ENCODE data around the gene CDC14A. TPM values are rescaled to one million over a fixed set of nuclear protein-coding genes. Genes with fewer than 3 reads are reported as not detected.
"Not testable (repeated sequence)": the region's sequence is repeated elsewhere in the genome, so short reads cannot be mapped to it uniquely, and the experiment has no call there.

Gene CDC14A
- total and polyA plus RNA-seq, 4 donors, result 6.1 to 18.9 (median 10.1) TPM

DNA sequence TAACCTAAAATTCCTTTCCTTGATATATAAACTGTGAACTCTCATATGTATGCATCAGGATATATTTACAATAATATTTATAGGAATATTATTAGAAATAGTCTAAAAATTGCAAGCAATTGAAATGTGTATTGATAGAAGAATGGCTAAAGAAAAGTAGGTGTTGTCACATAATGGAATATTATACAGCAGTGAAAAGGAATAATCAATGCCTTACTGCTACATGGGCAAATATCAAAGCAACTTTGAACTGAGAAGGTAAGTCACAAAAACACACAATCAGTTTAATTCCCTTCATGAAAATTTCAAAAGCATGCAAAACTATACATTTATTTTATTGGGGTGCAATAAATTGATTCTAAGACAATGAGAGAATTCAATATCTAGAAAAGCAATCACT lies 35.7 kb upstream of the CDC14A start:
- no peaks in the 10 kb centered on the region for H3K4me1 ChIP-seq (ENCODE audit: control insufficient read depth, insufficient read depth, low read length)
- DNase-seq (ENCODE audit: low read depth in 4 of 6, low spot score in 6 of 6), result no peak
- no peak overlapping the region for H3K4me3 ChIP-seq (ENCODE audit: low read depth, low read length)
- H3K9me3 ChIP-seq (ENCODE audit: control insufficient read depth, insufficient read depth, low read length), result no peaks in the 10 kb centered on the region
- H3K27me3 ChIP-seq (ENCODE audit: control insufficient read depth, insufficient read depth, low read length), result no peaks in the 10 kb centered on the region
- H3K36me3 ChIP-seq (ENCODE audit: control insufficient read depth, insufficient read depth, low read length), result no peaks in the 10 kb centered on the region
- no peak overlapping the region for H3K27ac ChIP-seq (ENCODE audit: low read depth, low read length)

DNA sequence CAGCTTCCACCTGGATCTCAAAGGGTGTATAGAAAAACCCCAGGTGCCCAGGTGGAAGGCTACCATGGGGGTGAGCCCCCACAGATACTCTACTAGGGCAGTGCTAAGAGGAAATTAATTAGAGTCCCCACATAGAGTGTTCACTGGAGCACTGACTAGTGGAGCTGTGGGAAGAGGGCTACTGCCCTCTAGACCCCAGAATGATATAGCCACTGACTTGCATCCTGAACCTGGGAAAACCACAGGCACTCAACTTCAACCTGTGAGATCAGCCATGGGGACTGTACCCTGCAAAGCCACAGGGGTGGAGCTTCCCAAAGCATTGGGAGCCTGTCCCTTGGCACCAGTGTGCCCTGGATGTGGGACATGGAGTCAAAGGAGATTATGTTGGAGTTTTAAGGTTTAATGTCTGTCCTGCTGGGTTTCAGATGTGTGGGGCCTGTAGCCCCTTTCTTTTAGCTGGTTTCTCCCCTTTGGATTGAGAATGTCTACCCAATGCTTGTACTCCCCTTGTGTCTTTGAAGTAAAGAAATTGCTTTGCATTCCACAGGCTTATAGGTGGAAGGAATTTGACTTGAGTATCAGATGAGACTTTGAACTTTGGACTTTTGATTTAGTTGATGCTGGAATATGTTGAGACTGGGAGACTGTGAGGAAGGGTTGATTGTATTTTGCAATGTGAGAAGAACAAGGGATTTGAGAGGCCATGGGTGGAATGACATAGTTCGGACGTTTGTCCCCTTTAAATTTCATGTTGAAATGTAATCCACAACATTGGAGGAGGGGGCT lies 31.8 kb upstream of the CDC14A start:
- no peak overlapping the region for H3K4me3 ChIP-seq (ENCODE audit: low read depth, low read length)
- no peak overlapping the region for H3K27ac ChIP-seq (ENCODE audit: low read depth, low read length)
- no peaks in the 10 kb centered on the region for H3K36me3 ChIP-seq (ENCODE audit: control insufficient read depth, insufficient read depth, low read length)
- no peaks in the 10 kb centered on the region for H3K4me1 ChIP-seq (ENCODE audit: control insufficient read depth, insufficient read depth, low read length)
- no peaks in the 10 kb centered on the region for H3K27me3 ChIP-seq (ENCODE audit: control insufficient read depth, insufficient read depth, low read length)
- 92% methylated on average over 2 of the region's 2 CpGs for WGBS (ENCODE audit: insufficient coverage)
- DNase-seq (ENCODE audit: low read depth in 4 of 6, low spot score in 6 of 6), result no peak
- H3K9me3 ChIP-seq (ENCODE audit: control insufficient read depth, insufficient read depth, low read length), result no peaks in the 10 kb centered on the region

DNA sequence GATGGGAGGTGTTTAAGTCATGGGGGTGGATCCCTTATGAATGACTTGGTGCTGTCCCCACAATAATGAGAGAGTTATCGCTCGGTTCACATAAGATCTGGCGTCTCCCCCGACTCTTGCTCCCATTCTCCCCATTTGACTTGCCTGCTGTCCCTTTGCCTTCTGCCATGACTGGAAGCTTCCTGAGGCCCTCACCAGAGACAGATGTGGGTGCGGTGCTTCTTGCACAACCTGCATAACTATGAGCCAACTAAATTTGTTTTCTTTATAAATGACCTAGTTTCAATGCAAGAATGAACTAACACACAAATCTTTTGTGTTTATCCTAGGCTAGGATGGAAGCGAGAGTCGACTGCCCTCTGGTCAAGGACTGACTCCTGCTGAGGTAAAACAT lies 31.2 kb upstream of the CDC14A start:
- WGBS (ENCODE audit: insufficient coverage), result 100% methylated on average over 3 of the region's 7 CpGs
- no peak for DNase-seq (ENCODE audit: low read depth in 4 of 6, low spot score in 6 of 6)
- H3K27ac ChIP-seq (ENCODE audit: low read depth, low read length), result no peak overlapping the region

GRCh38 chr1:100321506-100321905 lies 30.8 kb upstream of the CDC14A start:
- no peaks in the 10 kb centered on the region for H3K27me3 ChIP-seq (ENCODE audit: control insufficient read depth, insufficient read depth, low read length)
- H3K4me1 ChIP-seq (ENCODE audit: control insufficient read depth, insufficient read depth, low read length), result no peaks in the 10 kb centered on the region
- no peak for DNase-seq (ENCODE audit: low read depth in 4 of 6, low spot score in 6 of 6)
- H3K9me3 ChIP-seq (ENCODE audit: control insufficient read depth, insufficient read depth, low read length), result no peaks in the 10 kb centered on the region
- no CpG with 5 or more reads among the region's 8 CpGs for WGBS (ENCODE audit: insufficient coverage)
- no peaks in the 10 kb centered on the region for H3K36me3 ChIP-seq (ENCODE audit: control insufficient read depth, insufficient read depth, low read length)
- H3K27ac ChIP-seq (ENCODE audit: low read depth, low read length), result no peak overlapping the region
- no peak overlapping the region for H3K4me3 ChIP-seq (ENCODE audit: low read depth, low read length)

More for the DNA sequence above, 31.2 kb upstream of the CDC14A start:
- no peaks in the 10 kb centered on the region for H3K9me3 ChIP-seq (ENCODE audit: control insufficient read depth, insufficient read depth, low read length)
- no peaks in the 10 kb centered on the region for H3K36me3 ChIP-seq (ENCODE audit: control insufficient read depth, insufficient read depth, low read length)
- no peaks in the 10 kb centered on the region for H3K27me3 ChIP-seq (ENCODE audit: control insufficient read depth, insufficient read depth, low read length)
- H3K4me1 ChIP-seq (ENCODE audit: control insufficient read depth, insufficient read depth, low read length), result no peaks in the 10 kb centered on the region
- H3K4me3 ChIP-seq (ENCODE audit: low read depth, low read length), result no peak overlapping the region

DNA sequence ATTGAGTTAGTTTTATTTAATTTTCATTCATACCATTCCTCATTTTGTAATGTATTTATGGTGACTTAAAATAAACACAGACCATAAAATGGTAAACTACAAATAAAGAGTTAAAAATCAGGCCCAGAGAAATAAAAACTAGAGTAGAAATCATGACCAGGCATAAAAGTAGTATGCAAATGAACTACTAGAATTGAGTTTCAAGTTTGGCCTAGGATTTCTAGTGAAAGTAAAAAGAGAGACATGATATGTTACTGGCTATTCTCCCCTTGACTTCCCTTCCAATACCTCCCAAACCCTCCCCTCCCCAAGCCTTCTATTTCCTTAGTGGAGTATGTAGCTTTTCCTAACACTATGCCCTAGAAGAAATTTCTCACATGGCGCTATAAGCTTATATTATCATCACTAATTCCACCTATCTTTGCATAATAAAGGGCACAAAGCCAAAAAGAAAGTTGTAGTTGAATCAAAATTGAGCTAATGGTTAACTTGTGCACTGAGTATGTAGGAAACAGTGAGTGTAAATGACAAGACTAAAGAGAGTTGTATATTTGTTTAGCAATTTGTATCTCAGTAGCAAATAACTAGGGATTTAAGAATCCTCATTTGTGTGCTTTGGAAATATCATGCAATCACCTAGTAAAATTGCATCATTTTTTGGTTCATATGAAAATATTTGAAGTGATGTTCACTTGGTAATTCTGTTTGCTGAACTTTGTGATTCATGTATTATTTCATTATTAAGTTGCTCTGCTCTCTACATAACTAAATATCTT lies 29.7 kb upstream of the CDC14A start:
- H3K4me1 ChIP-seq (ENCODE audit: control insufficient read depth, insufficient read depth, low read length), result no peaks in the 10 kb centered on the region
- no peaks in the 10 kb centered on the region for H3K9me3 ChIP-seq (ENCODE audit: control insufficient read depth, insufficient read depth, low read length)
- H3K27ac ChIP-seq (ENCODE audit: low read depth, low read length), result no peak overlapping the region
- no peaks in the 10 kb centered on the region for H3K27me3 ChIP-seq (ENCODE audit: control insufficient read depth, insufficient read depth, low read length)
- DNase-seq (ENCODE audit: low read depth in 4 of 6, low spot score in 6 of 6), result peak in 1 of 6 donors; percentile 12
- WGBS (ENCODE audit: insufficient coverage), result no CpG with 5 or more reads among the region's 1 CpG
- H3K36me3 ChIP-seq (ENCODE audit: control insufficient read depth, insufficient read depth, low read length), result no peaks in the 10 kb centered on the region
- H3K4me3 ChIP-seq (ENCODE audit: low read depth, low read length), result no peak overlapping the region

- H3K4me3 ChIP-seq (ENCODE audit: low read depth, low read length), result no peak overlapping the region
- H3K9me3 ChIP-seq (ENCODE audit: control insufficient read depth, insufficient read depth, low read length), result no peaks in the 10 kb centered on the region
- H3K4me1 ChIP-seq (ENCODE audit: control insufficient read depth, insufficient read depth, low read length), result no peaks in the 10 kb centered on the region
- H3K36me3 ChIP-seq (ENCODE audit: control insufficient read depth, insufficient read depth, low read length), result no peaks in the 10 kb centered on the region
- no peaks in the 10 kb centered on the region for H3K27me3 ChIP-seq (ENCODE audit: control insufficient read depth, insufficient read depth, low read length)
- DNase-seq (ENCODE audit: low read depth in 4 of 6, low spot score in 6 of 6), result no peak
- 100% methylated on average over 4 of the region's 6 CpGs for WGBS (ENCODE audit: insufficient coverage)
- no peak overlapping the region for H3K27ac ChIP-seq (ENCODE audit: low read depth, low read length)
These were observed 28.7 kb upstream of the CDC14A start for GRCh38 chr1:100323419-100324106.

DNA sequence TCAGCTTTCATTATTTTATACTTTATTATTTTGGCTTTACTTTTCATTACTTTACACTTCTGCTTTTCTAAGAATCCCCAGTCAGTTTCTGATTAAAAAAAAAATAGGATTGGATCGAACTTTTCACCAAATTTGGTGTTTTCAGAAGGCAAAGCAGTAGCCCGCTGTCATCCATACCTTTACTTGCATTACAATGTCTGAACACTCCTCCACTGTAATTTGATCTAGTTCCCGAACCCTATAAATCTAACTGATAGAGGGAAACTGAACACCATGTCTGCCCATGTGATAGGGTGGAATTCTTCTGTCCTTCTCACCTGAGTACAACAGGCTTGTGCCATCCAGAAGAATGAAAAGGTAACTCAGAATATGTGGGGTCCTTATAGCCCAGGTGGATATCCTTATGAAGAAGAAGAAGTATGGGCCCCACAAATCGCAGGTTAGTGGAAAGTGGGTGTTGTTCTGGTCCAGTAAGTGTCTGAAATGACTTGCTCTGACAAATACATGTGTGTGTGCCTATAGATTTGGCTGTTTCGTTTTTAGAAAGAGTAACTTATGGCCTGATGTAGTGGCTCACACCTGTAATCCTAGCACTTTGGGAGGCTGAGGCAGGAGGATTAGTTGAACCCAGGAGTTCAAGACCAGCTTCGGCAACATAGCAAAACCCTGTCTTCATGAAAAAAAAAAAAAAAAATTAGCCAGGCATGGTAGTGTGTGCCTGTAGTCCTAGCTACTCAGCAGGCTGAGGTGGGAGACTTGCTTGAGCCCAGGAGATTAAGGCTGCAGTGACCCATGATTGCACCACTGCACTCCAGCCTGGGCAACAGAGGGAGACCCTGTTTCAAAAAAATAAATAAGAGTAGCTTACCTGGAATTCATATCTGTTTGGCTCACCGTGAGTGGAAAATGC lies 26.6 kb upstream of the CDC14A start:
- DNase-seq (ENCODE audit: low read depth in 4 of 6, low spot score in 6 of 6), result no peak
- 91% methylated on average over 2 of the region's 7 CpGs for WGBS (ENCODE audit: insufficient coverage)
- no peak overlapping the region for H3K4me3 ChIP-seq (ENCODE audit: low read depth, low read length)
- no peaks in the 10 kb centered on the region for H3K9me3 ChIP-seq (ENCODE audit: control insufficient read depth, insufficient read depth, low read length)
- H3K27ac ChIP-seq (ENCODE audit: low read depth, low read length), result no peak overlapping the region
- no peaks in the 10 kb centered on the region for H3K27me3 ChIP-seq (ENCODE audit: control insufficient read depth, insufficient read depth, low read length)
- H3K36me3 ChIP-seq (ENCODE audit: control insufficient read depth, insufficient read depth, low read length), result no peaks in the 10 kb centered on the region
- no peaks in the 10 kb centered on the region for H3K4me1 ChIP-seq (ENCODE audit: control insufficient read depth, insufficient read depth, low read length)

- not testable (repeated sequence) for H3K27ac ChIP-seq (ENCODE audit: low read depth, low read length); H3K36me3 ChIP-seq (ENCODE audit: control insufficient read depth, insufficient read depth, low read length); DNase-seq (ENCODE audit: low read depth in 4 of 6, low spot score in 6 of 6); H3K27me3 ChIP-seq (ENCODE audit: control insufficient read depth, insufficient read depth, low read length); H3K4me1 ChIP-seq (ENCODE audit: control insufficient read depth, insufficient read depth, low read length); H3K4me3 ChIP-seq (ENCODE audit: low read depth, low read length); H3K9me3 ChIP-seq (ENCODE audit: control insufficient read depth, insufficient read depth, low read length)
- WGBS (ENCODE audit: insufficient coverage), result no CpG with 5 or more reads among the region's 1 CpG
These were observed 26.0 kb upstream of the CDC14A start for GRCh38 chr1:100326325-100326670.

- no peak for DNase-seq (ENCODE audit: low read depth in 4 of 6, low spot score in 6 of 6)
- WGBS (ENCODE audit: insufficient coverage), result no CpG with 5 or more reads among the region's 1 CpG
- Histone ChIP-seq H3K4me3 (ENCODE audit: low read depth, low read length) (no peak overlapping the region), H3K4me1 (ENCODE audit: control insufficient read depth, insufficient read depth, low read length) (no peaks in the 10 kb centered on the region), H3K36me3 (ENCODE audit: control insufficient read depth, insufficient read depth, low read length) (no peaks in the 10 kb centered on the region), H3K27ac (ENCODE audit: low read depth, low read length) (no peak overlapping the region), H3K27me3 (ENCODE audit: control insufficient read depth, insufficient read depth, low read length) (no peaks in the 10 kb centered on the region), H3K9me3 (ENCODE audit: control insufficient read depth, insufficient read depth, low read length) (no peaks in the 10 kb centered on the region)
These were observed 24.2 kb upstream of the CDC14A start for GRCh38 chr1:100328133-100328532.

Measured in spinal cord (tissue), 10 donors.